Measurements from ENCODE around the gene AQP5.

AQP5 gene

GRCh38 chr12:49961111-49961922, at the start of gene AQP5:
TSS of gene AQP5 (plus strand) at chr12:49961872. CDS start at chr12:49962018, 146 bp downstream.
- DNase-seq: no peak

GRCh38 chr12:49912345-49913255, 49.1 kb upstream of the AQP5 start:
- DNase-seq: no peak

- no peak for DNase-seq
Measured at GRCh38 chr12:49916129-49916919, 45.3 kb upstream of the AQP5 start.

GRCh38 chr12:49917166-49917787, 44.4 kb upstream of the AQP5 start:
- DNase-seq: no peak

GRCh38 chr12:49917788-49918173, 43.9 kb upstream of the AQP5 start:
- no peak for DNase-seq

- no peak for DNase-seq
Measured at GRCh38 chr12:49920241-49920914, 41.3 kb upstream of the AQP5 start.

- no peak for DNase-seq
Measured at GRCh38 chr12:49920915-49921286, 40.8 kb upstream of the AQP5 start.

GRCh38 chr12:49921299-49921698, 40.4 kb upstream of the AQP5 start:
- no peak for DNase-seq

- DNase-seq: no peak
Measured at GRCh38 chr12:49921936-49922335, 39.7 kb upstream of the AQP5 start.

- no peak for DNase-seq
Measured at GRCh38 chr12:49922349-49923034, 39.2 kb upstream of the AQP5 start.

GRCh38 chr12:49923035-49923644, 38.5 kb upstream of the AQP5 start:
- no peak for DNase-seq

GRCh38 chr12:49923880-49924556, 37.7 kb upstream of the AQP5 start:
- no peak for DNase-seq

- no peak for DNase-seq
Measured at GRCh38 chr12:49924628-49925246, 36.9 kb upstream of the AQP5 start.

- DNase-seq: no peak
Measured at GRCh38 chr12:49925433-49926204, 36.1 kb upstream of the AQP5 start.

- DNase-seq: no peak
Measured at GRCh38 chr12:49928471-49928870, 33.2 kb upstream of the AQP5 start.

- DNase-seq: no peak
Measured at GRCh38 chr12:49929581-49929980, 32.1 kb upstream of the AQP5 start.

- no peak for DNase-seq
Measured at GRCh38 chr12:49930515-49931288, 31.0 kb upstream of the AQP5 start.

GRCh38 chr12:49932023-49932422, 29.6 kb upstream of the AQP5 start:
- DNase-seq: no peak

Data from NCI-H526 treated with DMSO at 0.1 percent for 48 hours (cell line).